Metanephros (tissue), 2 donors: ENCODE results near the gene CLIC5. TPM values are rescaled to one million over a fixed set of nuclear protein-coding genes. Genes with fewer than 3 reads are reported as not detected.

Experiments used
- small RNA-seq: library from RNA; depleted of rRNA; stranded (forward); fragments of <200 nt; gene quantifications from one replicate; pipeline ENCODE3, GENCODE V24; 2014; ENCODE audit warnings: low replicate concordance
- total RNA-seq: library from RNA; depleted of rRNA; stranded (reverse); fragments of >200 nt; gene quantifications from one replicate; pipeline ENCODE4 v1.2.3, GENCODE V29; 2014

CLIC5 gene
- total RNA-seq: 67.4 TPM

DNA sequence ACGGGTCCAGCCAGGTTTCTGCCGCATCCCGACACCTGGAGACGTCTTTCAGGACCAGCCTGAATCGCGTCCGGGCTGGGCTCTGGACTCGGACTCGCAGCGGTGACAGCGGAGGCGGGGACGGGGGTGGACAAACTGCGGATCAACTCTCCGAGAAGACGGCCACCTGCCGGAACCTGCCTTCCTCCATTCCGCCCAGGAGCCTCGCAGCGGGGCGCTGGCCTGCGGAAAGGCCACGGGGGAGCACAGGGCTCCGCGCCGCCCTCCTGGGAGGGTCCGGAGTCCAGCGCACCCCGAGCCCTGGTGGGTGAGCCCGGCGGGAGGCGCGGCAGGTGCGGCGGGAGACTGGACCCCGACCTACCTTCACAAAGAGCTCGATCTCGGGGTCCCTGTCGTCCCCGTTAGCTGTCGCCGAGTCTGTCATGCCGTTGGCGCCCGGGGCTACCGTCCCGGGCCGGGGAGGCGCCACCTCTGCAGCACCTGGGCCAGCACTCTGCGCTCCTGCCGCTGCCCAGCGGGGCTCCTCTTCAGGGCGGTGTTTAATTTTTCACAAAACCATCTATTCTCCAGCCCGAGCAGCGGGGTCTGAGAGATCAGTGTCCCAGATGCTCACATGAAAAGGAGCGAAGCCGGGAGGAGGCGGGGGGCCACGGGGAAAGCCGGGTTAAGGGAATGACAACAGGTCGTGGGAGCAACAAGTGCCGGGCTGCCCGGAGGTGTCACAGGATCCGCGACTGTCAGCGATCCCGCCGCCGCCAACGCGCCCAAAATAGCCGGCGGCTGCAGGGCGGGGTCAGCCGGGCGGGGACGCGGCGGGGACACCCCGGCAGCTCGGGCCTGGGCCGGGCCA, at the start of gene CLIC5:
Gene CLIC5 (minus strand): TSS at position 742 of the 850 bp plus-strand sequence. CDS start 318 bp downstream, at position 424.

Small RNAs within 50 kb of the gene (small RNA-seq; reads per million reads assigned to genes)
- gene RNU6-754P: not detected

Other genes starting within 250 kb of the CLIC5 start
- gene ENPP4, start 114.1 kb upstream of the CLIC5 start, total RNA-seq: 16.8 TPM
- gene ENPP5, start 155.1 kb upstream of the CLIC5 start, total RNA-seq: 14.6 TPM